Transverse colon (tissue), 4 donors: ENCODE data around the gene CRISPLD2. TPM values are rescaled to one million over a fixed set of nuclear protein-coding genes. Genes with fewer than 3 reads are reported as not detected.

ENCODE experiments used
- DNase-seq: peaks from one replicate; pipeline ENCODE4 v3.0.0-alpha.2; 2019
- H3K27ac ChIP-seq, 4 donors: fragments of 200-600 bp; sonication (generic); 2 replicates each; pipeline ENCODE4 v1.5.1; 2016 to 2018; ENCODE audit warnings: inconsistent platforms in 4 of 4
- H3K27me3 ChIP-seq: fragments of 200-600 bp; sonication (generic); 2 replicates; pipeline ENCODE4 v1.5.1; 2017; ENCODE audit warnings: inconsistent platforms
- H3K36me3 ChIP-seq, 4 donors: fragments of 200-600 bp; sonication (generic); 2 replicates each; pipeline ENCODE4 v1.5.1; 2017 to 2019; ENCODE audit warnings: inconsistent platforms in 4 of 4
- H3K4me1 ChIP-seq, 4 donors: fragments of 200-600 bp; sonication (generic); 2 replicates each; pipeline ENCODE4 v1.5.1; 2017 to 2020; ENCODE audit warnings: inconsistent platforms in 4 of 4
- H3K4me3 ChIP-seq, 4 donors: fragments of 200-600 bp; sonication (generic); 1 replicate in 1 of 4; 2 replicates in 3 of 4; pipeline versions ENCODE4 v1.5.1 to v1.6.1; 2017 to 2019; ENCODE audit warnings: inconsistent platforms in 4 of 4
- H3K9me3 ChIP-seq, 2 donors: fragments of 200-600 bp; sonication (generic); 2 replicates each; pipeline ENCODE4 v1.5.1; 2017 to 2019; ENCODE audit warnings: inconsistent platforms in 2 of 2
- CTCF ChIP-seq, 5 experiments: fragments of 200-600 bp in 3 of 5; fragments of 450-650 bp in 2 of 5; sonication (generic) in 3 of 5; IDR thresholded peaks; 1 replicate in 2 of 5; 2 replicates in 3 of 5; pipeline ENCODE4 v1.5.1; 2016 to 2017; ENCODE audit warnings: antibody characterized with exemption in 5 of 5, inconsistent platforms in 3 of 5, mild to moderate bottlenecking in 2 of 5, moderate library complexity in 1 of 5
- EP300 ChIP-seq: sonication (generic); formaldehyde crosslinking; IDR thresholded peaks from one replicate; pipeline ENCODE4 v1.6.1; 2017; ENCODE audit warnings: antibody characterized with exemption, low read depth
- POLR2A ChIP-seq: fragments of 450-650 bp; IDR thresholded peaks from one replicate; pipeline ENCODE4 v1.6.1; 2016; ENCODE audit warnings: antibody characterized with exemption, mild to moderate bottlenecking, moderate library complexity
- POLR2AphosphoS5 ChIP-seq, 3 donors: sonication (generic); formaldehyde crosslinking; IDR thresholded peaks; one replicate each; pipeline ENCODE4 v1.6.1; 2016; ENCODE audit warnings: antibody characterized with exemption in 3 of 3
- WGBS, 2 donors: methylation state at CpG; one replicate each; pipeline ENCODE4 v1.1.5; 2018; ENCODE audit warnings: low coverage in 1 of 2; 5-methylcytosine and 5-hydroxymethylcytosine counted together
- in situ Hi-C, 4 donors: fragments of 200-750 bp; cut with MboI; loops; one replicate each; pipeline versions ENCODE4 v1.15.0 to v1.15.1; 2017; ENCODE audit warnings: low sequenced_read_pairs in 3 of 4, low pct_ligation_motif_present in 1 of 4, low pct_unique_long_range_greater_than_20kb in 1 of 4
- intact Hi-C: fragments of 100-400 bp; cut with DNase I; formaldehyde crosslinking; loops from one replicate; pipeline ENCODE4 v1.15.1; 2023; ENCODE audit warnings: low total_unique reads
- total RNA-seq, 4 donors: library from RNA; depleted of rRNA; stranded (reverse); fragments of >200 nt; gene quantifications; one replicate each; pipeline ENCODE4 v1.1.0, GENCODE V29; 2016

CRISPLD2 gene
- total RNA-seq, 4 donors from 2014 or later: 53.4 to 326 (median 71.0) TPM

- H3K9me3 ChIP-seq: no peaks in the 10 kb centered on the region
- no peak for DNase-seq
- H3K4me1 ChIP-seq: peaks cover 4 to 22% (median 15%) of the 10 kb centered on the region in 4 donors
- H3K27ac ChIP-seq: no peak overlapping the region
- intact Hi-C loops (loop anchor here (5.0 kb wide), 1 partner anchor 199 kb away; no protein-coding TSS in a partner anchor), in situ Hi-C loops (no loop called here)
- no peak for TF ChIP-seq POLR2A
- TF ChIP-seq CTCF (IDR thresholded peaks at IDR 0.05): peak in 1 of 5 experiments; percentile 9
- TF ChIP-seq POLR2AphosphoS5 (IDR thresholded peaks at IDR 0.05): no peak
- no peak for TF ChIP-seq EP300
- 76% methylated on average over 10 of the region's 10 CpGs; no CpG with 5 or more reads in 1 of the 2 donors for WGBS, 2 donors
- H3K27me3 ChIP-seq: no peaks in the 10 kb centered on the region
- H3K36me3 ChIP-seq: no peaks in the 10 kb centered on the region
- H3K4me3 ChIP-seq: no peak overlapping the region
Measured at GRCh38 chr16:84950906-84951305, 131.1 kb downstream of the CRISPLD2 start.

- Histone ChIP-seq H3K9me3 (no peaks in the 10 kb centered on the region), H3K27me3 (no peaks in the 10 kb centered on the region), H3K4me3 (no peak overlapping the region), H3K36me3 (no peaks in the 10 kb centered on the region), H3K4me1 (peaks cover 4 to 14% (median 9%) of the 10 kb centered on the region in 4 donors), H3K27ac (peak overlapping the region; percentile 19 to 74 (median 48))
- in situ Hi-C loops (no loop called here), intact Hi-C loops (loop anchor here (5.0 kb wide), 1 partner anchor 200 kb away; no protein-coding TSS in a partner anchor)
- TF ChIP-seq POLR2AphosphoS5 (IDR thresholded peaks at IDR 0.05) (peak in 2 of 3 donors; percentile 43 to 93), CTCF (IDR thresholded peaks at IDR 0.05) (peak; percentile 91 to 95 (median 92)), POLR2A (no peak), EP300 (no peak)
- 37% methylated on average over 12 of the region's 12 CpGs; no CpG with 5 or more reads in 1 of the 2 donors for WGBS, 2 donors
- DNase-seq: peak; percentile 83
Measured at GRCh38 chr16:84952335-84953189, 132.8 kb downstream of the CRISPLD2 start.

- H3K36me3 ChIP-seq: no peaks in the 10 kb centered on the region
- no peak overlapping the region for H3K4me3 ChIP-seq
- WGBS, 2 donors: 67 to 78% methylated on average over 3 to 9 of the region's 9 CpGs
- no peak for TF ChIP-seq POLR2AphosphoS5 (IDR thresholded peaks at IDR 0.05)
- TF ChIP-seq CTCF (IDR thresholded peaks at IDR 0.05): no peak
- TF ChIP-seq EP300: no peak
- TF ChIP-seq POLR2A: no peak
- in situ Hi-C loops (no loop called here), intact Hi-C loops (loop anchor here (5.0 kb wide), 1 partner anchor 201 kb away; no protein-coding TSS in a partner anchor)
- H3K27me3 ChIP-seq: no peaks in the 10 kb centered on the region
- no peaks in the 10 kb centered on the region for H3K9me3 ChIP-seq
- no peak for DNase-seq
- peaks cover 4 to 14% (median 9%) of the 10 kb centered on the region in 4 donors for H3K4me1 ChIP-seq
- H3K27ac ChIP-seq: peak overlapping the region; percentile 19 to 74 (median 36)
Measured at GRCh38 chr16:84953190-84953746, 133.5 kb downstream of the CRISPLD2 start.

- in situ Hi-C loops: no loop called here
- H3K27ac ChIP-seq: no peak overlapping the region
Measured at GRCh38 chr16:84955427-84955826, 135.6 kb downstream of the CRISPLD2 start.

More at GRCh38 chr16:84955427-84955826, 135.6 kb downstream of the CRISPLD2 start:
- Histone ChIP-seq H3K36me3 (no peaks in the 10 kb centered on the region), H3K9me3 (no peaks in the 10 kb centered on the region), H3K4me3 (no peak overlapping the region), H3K27me3 (no peaks in the 10 kb centered on the region), H3K4me1 (peaks cover 4 to 14% (median 9%) of the 10 kb centered on the region in 4 donors)
- intact Hi-C loops: no loop called here
- no peak for DNase-seq
- WGBS, 2 donors: 70% methylated on average over 3 of the region's 6 CpGs; no CpG with 5 or more reads in 1 of the 2 donors
- TF ChIP-seq CTCF (IDR thresholded peaks at IDR 0.05): no peak
- no peak for TF ChIP-seq EP300
- TF ChIP-seq POLR2AphosphoS5 (IDR thresholded peaks at IDR 0.05): no peak
